K562 (cell line): ENCODE results near the gene FGF14. TPM values are rescaled to one million over a fixed set of nuclear protein-coding genes. Genes with fewer than 3 reads are reported as not detected.

Experiments
- ATAC-seq: fragments of 200-7000 bp; cut with Tn5 transposase; 3 replicates; pipeline ENCODE4 v1.9.1; 2020; ENCODE audit warnings: moderate library complexity
- BruUV-seq: library from RNA; stranded (reverse); fragments of 400-500 nt; replicated peaks from 2 replicates; lab custom pipeline; 2021; lab: Mats Ljungman, UMichigan
- CTCF ChIA-PET: fragments of 300-600 bp; formaldehyde crosslinking; extraction: SDS; loops from one replicate; lab custom pipeline; 2021; ENCODE audit warnings: low intra/inter-chr PET ratio; lab: Yijun Ruan, JAX
- POLR2A ChIA-PET: fragments of 300-600, 350-650 bp; sonication (Branson Sonifier 250); formaldehyde crosslinking; extraction: SDS; loops from one replicate; lab custom pipeline; 2021; ENCODE audit warnings: antibody characterized with exemption, inconsistent platforms; lab: Yijun Ruan, JAX
- DNase-seq, 4 experiments: peaks; one replicate each; pipeline versions ENCODE4 v3.0.0 to v3.0.0-alpha.2; 2011 to 2018; ENCODE audit warnings: low spot score in 3 of 4, mixed read lengths in 3 of 4; ENCODE audit errors: extremely low read depth in 1 of 4
- FAIRE-seq: peaks from 2 replicates; lab custom pipeline; 2011; peaks lifted over from hg19 to GRCh38; lab: Jason Lieb, UNC
- H2AFZ ChIP-seq: 2 replicates; pipeline ENCODE4 v1.6.0; 2011; ENCODE audit warnings: low read depth, low read length, control low read depth, inconsistent platforms
- H3K27ac ChIP-seq: fragments of 200-600 bp; 3 replicates; pipeline ENCODE4 v1.8.0; 2011; ENCODE audit warnings: low read depth, mild to moderate bottlenecking, control low read depth, inconsistent platforms, low read length, moderate library complexity, mixed read lengths; ENCODE audit errors: extremely low read depth
- H3K27me3 ChIP-seq, 2 experiments: fragments of 300-600 bp in 1 of 2; 2 replicates in 1 of 2; 3 replicates in 1 of 2; pipeline versions ENCODE4 v1.6.0 to v1.8.0; 2011; ENCODE audit warnings: inconsistent platforms in 2 of 2, low read length in 2 of 2, mild to moderate bottlenecking in 1 of 2, mixed read lengths in 1 of 2, moderate library complexity in 1 of 2; ENCODE audit not compliant: control insufficient read depth in 2 of 2, insufficient read depth in 2 of 2
- H3K36me3 ChIP-seq: fragments of 300-600 bp; 3 replicates; pipeline ENCODE4 v1.8.0; 2011; ENCODE audit warnings: mild to moderate bottlenecking, low read length, inconsistent platforms; ENCODE audit not compliant: control insufficient read depth, insufficient read depth
- H3K4me1 ChIP-seq, 2 experiments: fragments of 200-600 bp in 1 of 2; replicated peaks in 1 of 2; 2 replicates in 1 of 2; 3 replicates in 1 of 2; pipeline versions ENCODE4 v1.5.1 to v1.8.0; 2011; ENCODE audit warnings: inconsistent platforms in 2 of 2, low read length in 2 of 2, mild to moderate bottlenecking in 1 of 2, mixed read lengths in 1 of 2, moderate library complexity in 1 of 2; ENCODE audit not compliant: control insufficient read depth in 2 of 2, insufficient read depth in 2 of 2
- H3K4me2 ChIP-seq: 2 replicates; pipeline ENCODE4 v1.6.1; 2011; ENCODE audit warnings: low read length, control low read depth, inconsistent platforms, mixed read lengths; ENCODE audit not compliant: insufficient read depth
- H3K4me3 ChIP-seq: fragments of 200-600 bp; sonication (generic), shearing (Covaris generic); 2 replicates; pipeline ENCODE4 v1.5.1; 2016; ENCODE audit warnings: control low read depth, inconsistent platforms
- H3K79me2 ChIP-seq: fragments of 200-600 bp; 3 replicates; pipeline ENCODE4 v1.8.0; 2011; ENCODE audit warnings: low read length, inconsistent platforms; ENCODE audit not compliant: control insufficient read depth, insufficient read depth
- H3K9ac ChIP-seq, 2 experiments: 2 replicates each; pipeline versions ENCODE4 v1.6.0 to v1.6.1; 2011; ENCODE audit warnings: low read depth in 2 of 2, low read length in 2 of 2, control low read depth in 1 of 2, inconsistent platforms in 1 of 2, mild to moderate bottlenecking in 1 of 2, mixed read lengths in 1 of 2; ENCODE audit not compliant: insufficient read depth in 1 of 2
- H3K9me1 ChIP-seq: one replicate; pipeline ENCODE4 v1.6.0; 2011; ENCODE audit warnings: inconsistent platforms, mild to moderate bottlenecking, low read length, moderate library complexity; ENCODE audit not compliant: control insufficient read depth, insufficient read depth
- H3K9me3 ChIP-seq: replicated peaks from 2 replicates; pipeline ENCODE4 v1.5.1; 2011; ENCODE audit warnings: low read depth, low read length, inconsistent platforms; ENCODE audit not compliant: control insufficient read depth, insufficient read depth
- H4K20me1 ChIP-seq: replicated peaks from 2 replicates; pipeline ENCODE4 v1.6.1; 2011; ENCODE audit warnings: low read length, inconsistent platforms, mixed read lengths; ENCODE audit not compliant: control insufficient read depth, insufficient read depth
- BMI1 ChIP-seq: fragments of 150-350 bp; IDR thresholded peaks from 2 replicates; pipeline ENCODE4 v1.6.1; 2014; ENCODE audit warnings: low read length
- ILF3 ChIP-seq: fragments of 450-650 bp; IDR thresholded peaks from 2 replicates; pipeline ENCODE4 v1.6.1; 2018; ENCODE audit warnings: antibody characterized with exemption, mild to moderate bottlenecking, moderate library complexity, borderline replicate concordance
- SIN3B ChIP-seq: fragments of 450-650 bp; IDR thresholded peaks from 2 replicates; pipeline ENCODE4 v1.6.1; 2017; ENCODE audit warnings: low read depth, mild to moderate bottlenecking, moderate library complexity
- SMAD4 ChIP-seq: fragments of 250-450 bp; sonication (Bioruptor Pico); conservative IDR thresholded peaks from 2 replicates; pipeline ENCODE4 v1.8.0; 2021; ENCODE audit warnings: inconsistent platforms, mild to moderate bottlenecking, moderate library complexity
- SPI1 ChIP-seq: IDR thresholded peaks from 2 replicates; pipeline ENCODE4 v1.6.1; 2011; ENCODE audit warnings: low read depth, low read length, control low read depth, borderline replicate concordance
- ZNF830 ChIP-seq: fragments of 250-450 bp; sonication (Bioruptor Pico); IDR thresholded peaks from 2 replicates; pipeline ENCODE4 v1.5.0; 2021; ENCODE audit warnings: mild to moderate bottlenecking
- WGBS: fragments of 100-300 bp; shearing (Covaris generic); methylation state at CpG from one replicate; pipeline ENCODE4 v1.1.6; 2016; ENCODE audit warnings: low coverage, mixed read lengths; ENCODE audit not compliant: insufficient coverage; ENCODE audit errors: missing lambda C conversion rate; 5-methylcytosine and 5-hydroxymethylcytosine counted together
- in situ Hi-C: fragments of 300-500 bp; cut with MboI; formaldehyde crosslinking; loops from 4 replicates; pipeline ENCODE4 v1.15.0; 2018; ENCODE audit warnings: inconsistent platforms, mixed read lengths
- intact Hi-C: fragments of 100-400 bp; cut with micrococcal nuclease; formaldehyde crosslinking; loops from 2 replicates; pipeline ENCODE4 v1.14.2; 2022
- polyA plus RNA-seq, 8 experiments: library from polyadenylated mRNA; depleted of rRNA in 4 of 8; stranded (reverse) in 5 of 8; unstranded in 3 of 8; fragments of >200 nt; fragmentation: Nextera tagmentation in 2 of 8; fragmentation: Illumina TruSeq in 1 of 8; extraction: Ambion mirVana in 2 of 8; extraction: Trizol in 1 of 8; gene quantifications; 2 replicates each; pipeline versions ENCODE4 v1.2.1 to v1.2.3, GENCODE V29; 2011 to 2014; ENCODE audit warnings: inconsistent platforms in 1 of 8, missing spikeins in 1 of 8
- total RNA-seq, 7 experiments: library from RNA; depleted of rRNA in 6 of 7; stranded (reverse); fragments of >200 nt in 6 of 7; fragmentation: Illumina TruSeq in 2 of 7; extraction: Trizol in 2 of 7; gene quantifications; 2 replicates each; pipeline versions ENCODE4 v1.2.1 to v1.2.3, GENCODE V29; 2011 to 2021; ENCODE audit warnings: low replicate concordance in 1 of 7
- TF ChIP-seq, protein P1 (sequence below), 2 experiments: fragments of 200-800 bp in 1 of 2; sonication (Bioruptor generic) in 1 of 2; sonication (generic) in 1 of 2; formaldehyde crosslinking in 1 of 2; IDR thresholded peaks in 1 of 2; conservative IDR thresholded peaks in 1 of 2; 2 replicates each; pipeline versions ENCODE4 v1.5.0 to v1.6.1; 2016 to 2020; ENCODE audit warnings: missing compliant biosample characterization in 1 of 2, missing genetic modification characterization in 1 of 2, missing genetic modification reagents in 1 of 2
- TF ChIP-seq, protein P2 (sequence below): sonication (generic); formaldehyde crosslinking; IDR thresholded peaks from 2 replicates; pipeline ENCODE4 v1.8.0; 2022; ENCODE audit warnings: missing genetic modification reagents, mild to moderate bottlenecking, borderline replicate concordance
- TF ChIP-seq, protein P3 (sequence below): fragments of 250-450 bp; sonication (Bioruptor Pico); IDR thresholded peaks from 2 replicates; pipeline ENCODE4 v1.8.0; 2022; ENCODE audit warnings: moderate library complexity, mild to moderate bottlenecking, inconsistent platforms

Gene FGF14
- total and polyA plus RNA-seq, 9 of the 15 experiments (the other 6 are each of a cell fraction or from before 2014, with no cell fraction given): not detected

DNA sequence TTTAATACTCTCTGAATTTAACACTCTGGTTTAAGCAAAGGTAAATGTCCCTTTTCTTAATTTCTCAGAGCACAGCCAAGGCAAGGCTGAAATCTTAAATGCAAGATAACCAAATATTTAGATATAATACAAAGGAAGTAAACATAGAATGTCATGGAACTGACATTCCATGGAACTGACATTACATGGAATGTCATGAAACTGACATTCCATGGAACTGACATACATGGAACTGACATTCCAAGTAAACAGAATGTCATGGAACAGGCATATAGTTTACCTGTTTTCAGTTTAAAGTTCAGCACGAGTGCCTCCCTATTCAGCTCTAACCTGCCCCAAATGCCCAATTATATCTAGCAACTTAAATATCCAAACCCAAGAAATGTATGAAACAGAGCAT is 21.8 kb downstream of the FGF14 start:
- no peaks in the 10 kb centered on the region for H3K27me3 ChIP-seq
- DNase-seq: no peak
- 0% methylated on average over 1 of the region's 1 CpG for WGBS
- H3K9ac ChIP-seq: no peak overlapping the region
- no peak overlapping the region for H3K4me2 ChIP-seq
- intact Hi-C loops (no loop called here), in situ Hi-C loops (no loop called here)
- ChIA-PET CTCF (no interaction called here), POLR2A (no interaction called here)
- H3K9me3 ChIP-seq: no peaks in the 10 kb centered on the region
- TF ChIP-seq SIN3B (no peak), SMAD4 (no peak), ILF3 (no peak), ZNF830 (CRISPR knock-in tag) (no peak), BMI1 (no peak), SPI1 (no peak)
- TF ChIP-seq, protein P1, sequence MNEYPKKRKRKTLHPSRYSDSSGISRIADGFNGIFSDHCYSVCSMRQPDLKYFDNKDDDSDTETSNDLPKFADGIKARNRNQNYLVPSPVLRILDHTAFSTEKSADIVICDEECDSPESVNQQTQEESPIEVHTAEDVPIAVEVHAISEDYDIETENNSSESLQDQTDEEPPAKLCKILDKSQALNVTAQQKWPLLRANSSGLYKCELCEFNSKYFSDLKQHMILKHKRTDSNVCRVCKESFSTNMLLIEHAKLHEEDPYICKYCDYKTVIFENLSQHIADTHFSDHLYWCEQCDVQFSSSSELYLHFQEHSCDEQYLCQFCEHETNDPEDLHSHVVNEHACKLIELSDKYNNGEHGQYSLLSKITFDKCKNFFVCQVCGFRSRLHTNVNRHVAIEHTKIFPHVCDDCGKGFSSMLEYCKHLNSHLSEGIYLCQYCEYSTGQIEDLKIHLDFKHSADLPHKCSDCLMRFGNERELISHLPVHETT (CRISPR knock-in tag; conservative IDR thresholded peaks at IDR 0.05 in 1 of 2, IDR thresholded peaks at IDR 0.05 in 1 of 2): no peak
- TF ChIP-seq, protein P2, sequence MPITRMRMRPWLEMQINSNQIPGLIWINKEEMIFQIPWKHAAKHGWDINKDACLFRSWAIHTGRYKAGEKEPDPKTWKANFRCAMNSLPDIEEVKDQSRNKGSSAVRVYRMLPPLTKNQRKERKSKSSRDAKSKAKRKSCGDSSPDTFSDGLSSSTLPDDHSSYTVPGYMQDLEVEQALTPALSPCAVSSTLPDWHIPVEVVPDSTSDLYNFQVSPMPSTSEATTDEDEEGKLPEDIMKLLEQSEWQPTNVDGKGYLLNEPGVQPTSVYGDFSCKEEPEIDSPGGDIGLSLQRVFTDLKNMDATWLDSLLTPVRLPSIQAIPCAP: no peak
- TF ChIP-seq, protein P3, sequence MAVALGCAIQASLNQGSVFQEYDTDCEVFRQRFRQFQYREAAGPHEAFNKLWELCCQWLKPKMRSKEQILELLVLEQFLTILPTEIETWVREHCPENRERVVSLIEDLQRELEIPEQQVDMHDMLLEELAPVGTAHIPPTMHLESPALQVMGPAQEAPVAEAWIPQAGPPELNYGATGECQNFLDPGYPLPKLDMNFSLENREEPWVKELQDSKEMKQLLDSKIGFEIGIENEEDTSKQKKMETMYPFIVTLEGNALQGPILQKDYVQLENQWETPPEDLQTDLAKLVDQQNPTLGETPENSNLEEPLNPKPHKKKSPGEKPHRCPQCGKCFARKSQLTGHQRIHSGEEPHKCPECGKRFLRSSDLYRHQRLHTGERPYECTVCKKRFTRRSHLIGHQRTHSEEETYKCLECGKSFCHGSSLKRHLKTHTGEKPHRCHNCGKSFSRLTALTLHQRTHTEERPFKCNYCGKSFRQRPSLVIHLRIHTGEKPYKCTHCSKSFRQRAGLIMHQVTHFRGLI (CRISPR knock-in tag): no peak
- no peaks in the 10 kb centered on the region for H3K36me3 ChIP-seq
- no peaks in the 10 kb centered on the region for H4K20me1 ChIP-seq
- no TSS peak for BruUV-seq
- ATAC-seq: no peak
- H3K4me3 ChIP-seq: no peak overlapping the region
- H2AFZ ChIP-seq: no peak overlapping the region
- no peaks in the 10 kb centered on the region for H3K79me2 ChIP-seq
- no peak overlapping the region for H3K27ac ChIP-seq
- H3K9me1 ChIP-seq: no peaks in the 10 kb centered on the region
- no peaks in the 10 kb centered on the region for H3K4me1 ChIP-seq
- no peak for FAIRE-seq
